ENCODE results near the gene CFAP97D2. TPM values are rescaled to one million over a fixed set of nuclear protein-coding genes. Genes with fewer than 3 reads are reported as not detected.

Gene CFAP97D2
- total RNA-seq, 1 experiment from 2014 or later = not detected

DNA sequence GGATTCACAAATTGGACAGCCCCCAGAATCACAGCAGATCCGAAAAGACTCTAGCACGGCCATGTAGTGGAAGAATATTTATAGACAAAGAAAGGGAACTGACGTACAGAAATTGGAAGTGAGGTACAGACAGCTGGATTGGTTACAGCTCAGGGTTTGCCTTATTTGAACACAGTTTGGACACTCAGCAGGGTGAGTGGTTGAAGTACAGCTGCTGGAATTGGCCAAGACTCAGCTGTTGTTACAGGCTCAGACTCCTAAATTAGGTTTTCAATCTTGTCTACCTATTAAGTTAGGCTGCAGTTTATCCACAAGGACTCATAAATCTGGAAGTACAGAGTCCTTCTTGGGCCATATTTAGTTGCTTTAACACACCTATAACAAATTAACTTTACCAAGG is 5.8 kb upstream of the CFAP97D2 start (continued):
- TF ChIP-seq, protein P1, sequence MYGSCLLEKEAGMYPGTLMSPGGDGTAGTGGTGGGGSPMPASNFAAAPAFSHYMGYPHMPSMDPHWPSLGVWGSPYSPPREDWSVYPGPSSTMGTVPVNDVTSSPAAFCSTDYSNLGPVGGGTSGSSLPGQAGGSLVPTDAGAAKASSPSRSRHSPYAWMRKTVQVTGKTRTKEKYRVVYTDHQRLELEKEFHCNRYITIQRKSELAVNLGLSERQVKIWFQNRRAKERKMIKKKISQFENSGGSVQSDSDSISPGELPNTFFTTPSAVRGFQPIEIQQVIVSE (CRISPR knock-in tag; IDR thresholded peaks at IDR 0.05; ENCODE audit: borderline replicate concordance) = no peak
- no peak for TF ChIP-seq SOX15 (CRISPR knock-in tag; IDR thresholded peaks at IDR 0.05)
- no peak for TF ChIP-seq ZNF263 (CRISPR knock-in tag; IDR thresholded peaks at IDR 0.05; ENCODE audit: low read depth)

DNA sequence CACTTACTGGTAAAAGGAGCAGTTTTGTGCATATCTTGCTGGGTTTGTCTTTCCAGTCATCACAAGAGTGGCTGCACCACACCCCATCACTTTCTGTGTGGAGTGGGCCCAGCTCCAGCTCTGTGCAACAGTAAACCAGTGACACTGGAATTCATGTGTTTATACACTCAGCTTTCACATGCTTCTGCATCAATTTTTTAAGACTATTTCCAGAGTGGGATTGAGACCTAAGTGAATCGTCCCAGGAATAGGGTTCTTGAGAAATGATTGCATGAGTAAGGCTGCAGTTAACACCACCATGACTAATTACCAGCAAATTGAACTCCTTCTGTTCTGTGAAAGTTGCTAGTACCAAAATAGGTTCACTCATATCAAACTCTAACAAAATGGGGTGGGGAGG is 5.3 kb upstream of the CFAP97D2 start:
- POLR2A ChIA-PET = no interaction called here
- H3K4me3 Mint-ChIP-seq = no peak overlapping the region
- no peak overlapping the region for H3K27ac Mint-ChIP-seq

DNA sequence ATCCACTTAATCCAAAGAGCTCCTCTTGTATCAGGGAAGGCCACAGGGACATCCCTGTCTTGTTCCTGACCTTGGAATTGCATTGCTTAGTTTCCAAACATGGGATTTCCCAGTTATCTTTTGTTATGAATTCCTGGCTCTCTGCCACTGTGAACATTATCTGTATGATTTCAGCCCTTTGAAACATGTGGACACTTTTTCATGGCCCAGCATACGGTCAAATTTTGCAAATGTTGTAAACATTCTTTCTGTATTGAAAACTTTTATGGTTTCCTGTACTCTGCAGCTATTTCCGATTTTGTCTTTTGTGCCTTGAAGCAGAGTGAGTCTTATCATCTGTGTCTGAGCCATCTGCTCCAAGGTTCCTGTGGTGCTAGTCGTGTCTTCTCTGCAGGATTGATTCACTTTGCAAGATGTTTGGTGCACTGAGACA is 4.5 kb upstream of the CFAP97D2 start:
- Mint-ChIP-seq H3K27me3 (ENCODE audit: low read depth) (no peaks in the 10 kb centered on the region), H3K36me3 (0 out of 2 replicates have a peak, but pooled peaks cover 4% of the 10 kb centered on the region), H3K4me3 (no peak overlapping the region), H3K4me1 (peaks cover 5% of the 10 kb centered on the region), H3K27ac (no peak overlapping the region), H3K9me3 (peaks cover 27% of the 10 kb centered on the region)
- CTCF ChIA-PET = no interaction called here
- DNase-seq (ENCODE audit: low spot score) = no peak
- POLR2A ChIA-PET = no interaction called here
- ATAC-seq = no peak
- TF ChIP-seq, protein P2, sequence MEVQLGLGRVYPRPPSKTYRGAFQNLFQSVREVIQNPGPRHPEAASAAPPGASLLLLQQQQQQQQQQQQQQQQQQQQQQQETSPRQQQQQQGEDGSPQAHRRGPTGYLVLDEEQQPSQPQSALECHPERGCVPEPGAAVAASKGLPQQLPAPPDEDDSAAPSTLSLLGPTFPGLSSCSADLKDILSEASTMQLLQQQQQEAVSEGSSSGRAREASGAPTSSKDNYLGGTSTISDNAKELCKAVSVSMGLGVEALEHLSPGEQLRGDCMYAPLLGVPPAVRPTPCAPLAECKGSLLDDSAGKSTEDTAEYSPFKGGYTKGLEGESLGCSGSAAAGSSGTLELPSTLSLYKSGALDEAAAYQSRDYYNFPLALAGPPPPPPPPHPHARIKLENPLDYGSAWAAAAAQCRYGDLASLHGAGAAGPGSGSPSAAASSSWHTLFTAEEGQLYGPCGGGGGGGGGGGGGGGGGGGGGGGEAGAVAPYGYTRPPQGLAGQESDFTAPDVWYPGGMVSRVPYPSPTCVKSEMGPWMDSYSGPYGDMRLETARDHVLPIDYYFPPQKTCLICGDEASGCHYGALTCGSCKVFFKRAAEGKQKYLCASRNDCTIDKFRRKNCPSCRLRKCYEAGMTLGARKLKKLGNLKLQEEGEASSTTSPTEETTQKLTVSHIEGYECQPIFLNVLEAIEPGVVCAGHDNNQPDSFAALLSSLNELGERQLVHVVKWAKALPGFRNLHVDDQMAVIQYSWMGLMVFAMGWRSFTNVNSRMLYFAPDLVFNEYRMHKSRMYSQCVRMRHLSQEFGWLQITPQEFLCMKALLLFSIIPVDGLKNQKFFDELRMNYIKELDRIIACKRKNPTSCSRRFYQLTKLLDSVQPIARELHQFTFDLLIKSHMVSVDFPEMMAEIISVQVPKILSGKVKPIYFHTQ (CRISPR knock-in tag; IDR thresholded peaks at IDR 0.05) = no peak
- TF ChIP-seq SOX15 (CRISPR knock-in tag; IDR thresholded peaks at IDR 0.05) (no peak), GABPB1 (CRISPR knock-in tag; IDR thresholded peaks at IDR 0.05) (no peak), HMGA2 (CRISPR knock-in tag; IDR thresholded peaks at IDR 0.05) (no peak), ZNF396 (CRISPR knock-in tag; IDR thresholded peaks at IDR 0.05; ENCODE audit: borderline replicate concordance) (no peak), NFE2L1 (CRISPR knock-in tag; IDR thresholded peaks at IDR 0.05) (no peak), FOXK1 (CRISPR knock-in tag; IDR thresholded peaks at IDR 0.05) (no peak), CREM (CRISPR knock-in tag; IDR thresholded peaks at IDR 0.05) (no peak), ELF4 (CRISPR knock-in tag; IDR thresholded peaks at IDR 0.05; ENCODE audit: low read depth) (no peak)
- TF ChIP-seq, protein P3, sequence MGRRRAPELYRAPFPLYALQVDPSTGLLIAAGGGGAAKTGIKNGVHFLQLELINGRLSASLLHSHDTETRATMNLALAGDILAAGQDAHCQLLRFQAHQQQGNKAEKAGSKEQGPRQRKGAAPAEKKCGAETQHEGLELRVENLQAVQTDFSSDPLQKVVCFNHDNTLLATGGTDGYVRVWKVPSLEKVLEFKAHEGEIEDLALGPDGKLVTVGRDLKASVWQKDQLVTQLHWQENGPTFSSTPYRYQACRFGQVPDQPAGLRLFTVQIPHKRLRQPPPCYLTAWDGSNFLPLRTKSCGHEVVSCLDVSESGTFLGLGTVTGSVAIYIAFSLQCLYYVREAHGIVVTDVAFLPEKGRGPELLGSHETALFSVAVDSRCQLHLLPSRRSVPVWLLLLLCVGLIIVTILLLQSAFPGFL (CRISPR knock-in tag; IDR thresholded peaks at IDR 0.05; ENCODE audit: borderline replicate concordance) = no peak
- TF ChIP-seq, protein P4, sequence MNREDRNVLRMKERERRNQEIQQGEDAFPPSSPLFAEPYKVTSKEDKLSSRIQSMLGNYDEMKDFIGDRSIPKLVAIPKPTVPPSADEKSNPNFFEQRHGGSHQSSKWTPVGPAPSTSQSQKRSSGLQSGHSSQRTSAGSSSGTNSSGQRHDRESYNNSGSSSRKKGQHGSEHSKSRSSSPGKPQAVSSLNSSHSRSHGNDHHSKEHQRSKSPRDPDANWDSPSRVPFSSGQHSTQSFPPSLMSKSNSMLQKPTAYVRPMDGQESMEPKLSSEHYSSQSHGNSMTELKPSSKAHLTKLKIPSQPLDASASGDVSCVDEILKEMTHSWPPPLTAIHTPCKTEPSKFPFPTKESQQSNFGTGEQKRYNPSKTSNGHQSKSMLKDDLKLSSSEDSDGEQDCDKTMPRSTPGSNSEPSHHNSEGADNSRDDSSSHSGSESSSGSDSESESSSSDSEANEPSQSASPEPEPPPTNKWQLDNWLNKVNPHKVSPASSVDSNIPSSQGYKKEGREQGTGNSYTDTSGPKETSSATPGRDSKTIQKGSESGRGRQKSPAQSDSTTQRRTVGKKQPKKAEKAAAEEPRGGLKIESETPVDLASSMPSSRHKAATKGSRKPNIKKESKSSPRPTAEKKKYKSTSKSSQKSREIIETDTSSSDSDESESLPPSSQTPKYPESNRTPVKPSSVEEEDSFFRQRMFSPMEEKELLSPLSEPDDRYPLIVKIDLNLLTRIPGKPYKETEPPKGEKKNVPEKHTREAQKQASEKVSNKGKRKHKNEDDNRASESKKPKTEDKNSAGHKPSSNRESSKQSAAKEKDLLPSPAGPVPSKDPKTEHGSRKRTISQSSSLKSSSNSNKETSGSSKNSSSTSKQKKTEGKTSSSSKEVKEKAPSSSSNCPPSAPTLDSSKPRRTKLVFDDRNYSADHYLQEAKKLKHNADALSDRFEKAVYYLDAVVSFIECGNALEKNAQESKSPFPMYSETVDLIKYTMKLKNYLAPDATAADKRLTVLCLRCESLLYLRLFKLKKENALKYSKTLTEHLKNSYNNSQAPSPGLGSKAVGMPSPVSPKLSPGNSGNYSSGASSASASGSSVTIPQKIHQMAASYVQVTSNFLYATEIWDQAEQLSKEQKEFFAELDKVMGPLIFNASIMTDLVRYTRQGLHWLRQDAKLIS (CRISPR knock-in tag; IDR thresholded peaks at IDR 0.05; ENCODE audit: borderline replicate concordance) = no peak
- TF ChIP-seq, protein P5, sequence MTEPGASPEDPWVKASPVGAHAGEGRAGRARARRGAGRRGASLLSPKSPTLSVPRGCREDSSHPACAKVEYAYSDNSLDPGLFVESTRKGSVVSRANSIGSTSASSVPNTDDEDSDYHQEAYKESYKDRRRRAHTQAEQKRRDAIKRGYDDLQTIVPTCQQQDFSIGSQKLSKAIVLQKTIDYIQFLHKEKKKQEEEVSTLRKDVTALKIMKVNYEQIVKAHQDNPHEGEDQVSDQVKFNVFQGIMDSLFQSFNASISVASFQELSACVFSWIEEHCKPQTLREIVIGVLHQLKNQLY (CRISPR knock-in tag; IDR thresholded peaks at IDR 0.05) = no peak
- TF ChIP-seq, protein P6, sequence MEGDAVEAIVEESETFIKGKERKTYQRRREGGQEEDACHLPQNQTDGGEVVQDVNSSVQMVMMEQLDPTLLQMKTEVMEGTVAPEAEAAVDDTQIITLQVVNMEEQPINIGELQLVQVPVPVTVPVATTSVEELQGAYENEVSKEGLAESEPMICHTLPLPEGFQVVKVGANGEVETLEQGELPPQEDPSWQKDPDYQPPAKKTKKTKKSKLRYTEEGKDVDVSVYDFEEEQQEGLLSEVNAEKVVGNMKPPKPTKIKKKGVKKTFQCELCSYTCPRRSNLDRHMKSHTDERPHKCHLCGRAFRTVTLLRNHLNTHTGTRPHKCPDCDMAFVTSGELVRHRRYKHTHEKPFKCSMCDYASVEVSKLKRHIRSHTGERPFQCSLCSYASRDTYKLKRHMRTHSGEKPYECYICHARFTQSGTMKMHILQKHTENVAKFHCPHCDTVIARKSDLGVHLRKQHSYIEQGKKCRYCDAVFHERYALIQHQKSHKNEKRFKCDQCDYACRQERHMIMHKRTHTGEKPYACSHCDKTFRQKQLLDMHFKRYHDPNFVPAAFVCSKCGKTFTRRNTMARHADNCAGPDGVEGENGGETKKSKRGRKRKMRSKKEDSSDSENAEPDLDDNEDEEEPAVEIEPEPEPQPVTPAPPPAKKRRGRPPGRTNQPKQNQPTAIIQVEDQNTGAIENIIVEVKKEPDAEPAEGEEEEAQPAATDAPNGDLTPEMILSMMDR (IDR thresholded peaks at IDR 0.05) = no peak

More for the DNA sequence above, 5.3 kb upstream of the CFAP97D2 start:
- CTCF ChIA-PET = interaction anchor here (0.6 kb wide), 1 partner anchor 75 kb away, joined by 3 read pairs; no protein-coding TSS in a partner anchor
- TF ChIP-seq GRHL2 (CRISPR knock-in tag; IDR thresholded peaks at IDR 0.05; ENCODE audit: insufficient replicate concordance, severe bottlenecking) = no peak
- TF ChIP-seq, protein P7, sequence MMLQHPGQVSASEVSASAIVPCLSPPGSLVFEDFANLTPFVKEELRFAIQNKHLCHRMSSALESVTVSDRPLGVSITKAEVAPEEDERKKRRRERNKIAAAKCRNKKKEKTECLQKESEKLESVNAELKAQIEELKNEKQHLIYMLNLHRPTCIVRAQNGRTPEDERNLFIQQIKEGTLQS (CRISPR knock-in tag; conservative IDR thresholded peaks at IDR 0.05) = no peak
- TF ChIP-seq, protein P8, sequence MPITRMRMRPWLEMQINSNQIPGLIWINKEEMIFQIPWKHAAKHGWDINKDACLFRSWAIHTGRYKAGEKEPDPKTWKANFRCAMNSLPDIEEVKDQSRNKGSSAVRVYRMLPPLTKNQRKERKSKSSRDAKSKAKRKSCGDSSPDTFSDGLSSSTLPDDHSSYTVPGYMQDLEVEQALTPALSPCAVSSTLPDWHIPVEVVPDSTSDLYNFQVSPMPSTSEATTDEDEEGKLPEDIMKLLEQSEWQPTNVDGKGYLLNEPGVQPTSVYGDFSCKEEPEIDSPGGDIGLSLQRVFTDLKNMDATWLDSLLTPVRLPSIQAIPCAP (CRISPR knock-in tag; IDR thresholded peaks at IDR 0.05) = no peak
- TF ChIP-seq ZNF671 (CRISPR knock-in tag; IDR thresholded peaks at IDR 0.05) = no peak
- no peak for TF ChIP-seq EMX1 (CRISPR knock-in tag; IDR thresholded peaks at IDR 0.05)
- no peak for TF ChIP-seq SOX15 (CRISPR knock-in tag; IDR thresholded peaks at IDR 0.05)
- Mint-ChIP-seq H3K4me1 (0 out of 2 replicates have a peak, but pooled peaks cover 2% of the 10 kb centered on the region), H3K27me3 (ENCODE audit: low read depth) (no peaks in the 10 kb centered on the region), H3K9me3 (peaks cover 27% of the 10 kb centered on the region), H3K36me3 (0 out of 2 replicates have a peak, but pooled peaks cover 4% of the 10 kb centered on the region)
- ATAC-seq (no peak), DNase-seq (ENCODE audit: low spot score) (no peak)

All from WTC11 (cell line).